GM12864 (cell line): ENCODE measurements around the gene NAA50.

Source experiments
- DNase-seq: peaks from one replicate; pipeline ENCODE4 v3.0.0-alpha.2; 2011; ENCODE audit warnings: low read depth
- H3K4me3 ChIP-seq: 2 replicates; pipeline ENCODE4 v1.5.1; 2011; ENCODE audit warnings: mild to moderate bottlenecking, low read depth, low read length, control low read depth
- CTCF ChIP-seq: IDR thresholded peaks from 2 replicates; pipeline ENCODE4 v1.5.1; 2011; ENCODE audit warnings: low read depth, mild to moderate bottlenecking, moderate library complexity, low read length, control low read depth, inconsistent platforms; ENCODE audit errors: missing control alignments

The NAA50 gene

GRCh38 chr3:113753376-113753985 is 7.4 kb upstream of the NAA50 start:
- no peak overlapping the region for H3K4me3 ChIP-seq
- no peak for DNase-seq
- no peak for TF ChIP-seq CTCF

- H3K4me3 ChIP-seq, result no peak overlapping the region
- no peak for DNase-seq
- no peak for TF ChIP-seq CTCF
Measured at GRCh38 chr3:113751141-113751540, 5.1 kb upstream of the NAA50 start.

- H3K4me3 ChIP-seq, result peak overlapping the region; percentile 92
- TF ChIP-seq CTCF, result no peak
- DNase-seq, result no peak
Measured at GRCh38 chr3:113747283-113748046, 1.4 kb upstream of the NAA50 start.

- peak; percentile 81 for DNase-seq
- TF ChIP-seq CTCF, result no peak
- H3K4me3 ChIP-seq, result peak within 1 kb of the TSS; percentile 92
Measured at GRCh38 chr3:113746548-113747282, 666 bp upstream of the NAA50 start, which contains the start of gene ATP6V1A. Gene ATP6V1A (plus strand): TSS chr3:113747035. CDS start chr3:113778754, 31,719 bp downstream.

- DNase-seq, result peak; percentile 77
- peak overlapping the region; percentile 92 for H3K4me3 ChIP-seq
- peak; percentile 73 for TF ChIP-seq CTCF
Measured at GRCh38 chr3:113744941-113745755, 901 bp downstream of the NAA50 start.

GRCh38 chr3:113743006-113743630 is 2.9 kb downstream of the NAA50 start:
- H3K4me3 ChIP-seq, result peak overlapping the region; percentile 92
- DNase-seq, result no peak
- TF ChIP-seq CTCF, result no peak
